GM19328 (cell line): ENCODE data around the gene TBC1D17.
"Not testable (repeated sequence)": the region's sequence is repeated elsewhere in the genome, so short reads cannot be mapped to it uniquely, and the experiment has no call there.

Experiments
- ATAC-seq: cut with Tn5 transposase; IDR thresholded peaks from one replicate; pipeline ENCODE4 v1.9.1; 2021; ENCODE audit warnings: mild to moderate bottlenecking, moderate library complexity; ENCODE audit not compliant: unreplicated experiment

TBC1D17 gene

DNA sequence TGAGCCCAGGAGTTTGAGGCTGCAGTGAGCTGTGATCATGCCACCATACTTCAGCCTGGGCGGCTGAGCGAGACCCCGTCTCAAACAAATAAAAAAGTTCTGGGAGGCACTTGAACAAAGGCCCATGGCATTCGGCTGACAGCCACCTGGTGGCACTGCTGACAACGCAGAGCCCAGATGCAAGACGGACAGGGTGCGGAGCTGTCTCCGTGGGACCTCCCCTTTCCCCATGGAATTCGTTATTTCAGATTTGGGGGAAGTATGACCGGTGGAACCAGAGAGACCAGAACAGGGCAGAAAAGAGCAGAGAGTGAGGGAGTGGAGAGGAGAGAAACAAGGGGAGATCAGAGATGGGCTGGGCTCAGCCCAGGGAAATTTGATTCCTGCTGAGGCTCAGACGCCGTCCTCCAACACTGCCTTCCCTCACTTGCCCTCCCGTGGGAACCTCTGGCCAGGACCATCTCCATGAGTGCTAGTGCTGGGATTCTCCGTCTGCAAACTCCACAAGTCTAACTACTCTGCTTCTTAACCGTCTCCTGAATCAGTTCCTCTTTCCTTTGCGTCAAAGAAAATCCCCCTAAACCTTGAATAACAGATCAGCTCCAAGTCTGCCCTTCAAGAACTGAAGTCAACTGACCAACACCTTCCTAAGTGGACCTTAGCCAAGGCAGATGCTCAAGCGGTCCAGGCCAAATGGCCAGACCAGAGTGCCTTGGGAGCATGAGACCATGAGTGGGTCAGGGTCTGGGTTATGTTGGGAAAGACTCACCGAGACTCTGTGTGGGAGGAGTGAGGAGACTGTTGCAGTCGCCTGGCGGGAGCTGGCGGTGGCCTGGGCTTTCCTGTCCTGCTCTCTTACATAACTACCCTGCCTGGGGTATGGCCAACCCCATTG lies 39.6 kb downstream of the TBC1D17 start:
- no peak for ATAC-seq

DNA sequence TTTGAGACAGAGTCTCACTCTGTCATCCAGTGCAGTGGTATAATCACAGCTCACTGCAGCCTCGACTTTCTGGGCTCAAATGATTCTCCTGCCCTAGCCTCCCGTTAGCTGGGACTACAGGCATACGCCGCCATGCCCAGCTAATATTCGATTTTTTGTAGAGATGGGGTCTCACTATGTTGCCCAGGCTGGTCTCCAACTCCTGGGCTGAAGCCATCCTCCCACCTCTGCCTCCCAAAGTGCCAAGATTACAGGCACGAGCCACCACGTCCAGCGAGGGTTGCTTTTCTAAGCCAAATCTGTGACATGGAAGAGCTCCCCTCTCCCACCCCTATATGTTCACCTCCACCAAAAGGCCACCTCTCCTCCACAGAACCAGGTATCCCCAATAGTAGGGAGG lies 40.6 kb downstream of the TBC1D17 start:
- no peak for ATAC-seq

DNA sequence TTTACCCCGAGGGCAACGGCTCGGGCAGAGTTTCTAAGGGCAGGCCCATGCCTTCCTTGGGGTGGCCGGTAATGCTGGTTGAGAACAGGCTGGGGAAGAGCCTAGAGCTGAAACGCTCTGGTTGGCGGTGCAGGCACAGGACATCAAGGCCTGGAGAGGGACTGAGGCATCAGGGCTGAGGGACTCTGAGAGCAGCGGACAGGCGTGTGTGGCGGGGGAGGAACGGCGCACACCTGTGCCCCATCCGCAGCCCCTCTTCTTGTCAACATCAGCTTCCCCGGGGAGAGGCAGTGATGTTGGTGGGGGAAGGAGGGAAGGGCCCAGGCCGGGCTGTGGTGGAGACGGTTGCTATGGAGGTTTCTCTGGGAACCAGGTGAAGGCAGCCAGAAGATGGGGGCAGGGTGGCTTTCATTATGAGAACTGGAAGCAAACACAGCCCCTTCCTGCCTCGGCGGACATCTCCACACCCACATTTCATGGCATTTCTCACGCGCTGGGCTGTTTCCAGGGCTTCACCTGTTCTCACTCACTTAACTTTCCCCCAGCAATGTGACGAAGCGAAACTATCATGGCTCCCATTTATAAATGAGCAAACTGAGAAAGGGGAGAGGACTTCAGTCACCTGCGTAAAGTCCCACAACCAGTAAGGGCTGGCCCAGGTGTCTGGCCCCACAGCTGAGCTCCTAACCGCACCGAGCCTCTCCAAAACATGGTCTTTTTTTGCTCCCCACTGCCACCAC lies 43.3 kb downstream of the TBC1D17 start:
- ATAC-seq, result no peak

DNA sequence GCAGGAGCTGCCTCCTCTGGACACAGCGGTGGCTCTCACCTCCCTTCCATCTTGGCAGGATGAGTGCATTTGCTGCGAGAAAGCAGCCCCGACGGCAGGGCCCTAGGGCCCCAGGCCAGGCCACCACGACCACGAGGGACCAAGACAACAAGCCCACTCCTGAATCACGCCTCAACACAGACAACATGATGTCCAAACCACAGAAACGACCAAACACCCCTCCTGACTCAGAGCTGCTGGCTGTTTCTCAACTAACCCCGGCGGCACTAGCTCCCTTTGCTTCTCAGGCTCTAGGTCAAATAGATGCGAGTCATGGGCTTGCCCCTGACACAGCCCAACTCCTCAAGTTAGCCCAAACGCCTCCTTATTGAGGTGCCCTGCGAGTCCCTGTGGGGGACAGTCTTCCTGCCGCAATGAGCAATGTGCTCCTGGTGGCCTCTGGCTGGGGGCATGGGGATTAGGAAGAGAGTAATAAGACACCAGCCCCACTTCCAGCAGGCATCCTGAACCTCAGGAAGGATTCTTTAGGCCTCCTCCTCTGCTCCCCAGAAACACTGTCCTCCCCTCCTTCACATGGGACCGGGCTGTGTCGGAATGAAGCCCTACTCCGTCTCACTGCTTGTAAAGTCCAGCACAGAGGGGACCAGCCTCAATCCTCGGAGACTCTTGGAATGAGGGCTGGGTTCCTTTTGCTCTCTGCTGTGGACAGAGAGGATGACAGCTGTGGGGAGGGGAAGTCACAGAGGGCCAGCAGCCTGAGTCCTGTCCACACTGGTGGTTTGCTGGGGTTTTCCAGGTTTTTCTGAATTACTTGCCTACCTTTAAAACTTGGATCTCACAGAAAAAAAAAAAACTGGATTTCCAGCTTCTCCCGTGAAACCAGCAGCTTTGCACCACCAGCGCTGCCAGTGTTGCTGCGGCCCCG lies 44.6 kb downstream of the TBC1D17 start:
- ATAC-seq, result no peak

DNA sequence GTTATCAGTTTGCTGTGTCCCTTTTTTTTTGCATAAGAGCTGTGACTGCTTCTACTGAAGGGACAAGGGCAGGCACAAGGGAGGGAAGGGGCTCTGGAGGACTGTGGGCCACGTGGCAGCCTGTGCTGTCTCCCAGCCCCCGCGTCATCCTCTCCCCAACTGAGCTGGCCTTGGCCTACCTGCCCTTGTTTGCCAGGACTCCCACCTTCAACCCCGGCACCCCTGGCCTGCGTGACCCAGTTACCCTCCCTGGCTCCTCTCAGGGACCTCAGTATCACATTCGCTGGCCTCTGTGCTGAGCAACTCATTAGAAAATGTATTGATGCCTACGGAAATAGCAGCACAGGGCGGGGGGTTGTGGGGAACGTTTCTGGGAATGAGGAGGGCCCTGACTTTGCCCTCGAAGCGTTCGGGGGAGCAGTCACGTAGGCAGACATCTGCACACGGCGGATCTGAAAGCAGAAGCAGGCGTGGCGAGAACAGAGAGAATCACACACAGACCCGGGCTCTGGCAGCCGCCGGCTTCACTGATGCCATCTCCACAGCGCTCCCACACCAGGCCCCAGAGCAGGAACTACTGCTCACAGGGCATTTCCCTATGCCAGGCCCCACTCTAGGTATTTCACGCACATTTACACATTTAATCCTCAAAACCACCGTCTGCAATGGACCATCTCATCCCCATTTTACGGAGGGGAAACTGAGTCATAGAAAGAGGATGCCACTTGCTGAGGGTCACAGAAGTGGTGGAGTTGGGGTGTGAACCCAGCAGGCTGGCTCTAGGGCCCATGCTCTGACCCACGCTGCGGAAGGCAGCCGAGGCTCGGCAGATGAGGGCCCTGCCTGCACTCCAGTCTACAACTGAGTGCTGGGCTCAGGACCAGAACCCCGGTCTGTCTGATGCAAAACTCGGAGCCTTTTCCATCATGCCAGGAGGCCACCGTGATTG lies 45.8 kb downstream of the TBC1D17 start:
- no peak for ATAC-seq

DNA sequence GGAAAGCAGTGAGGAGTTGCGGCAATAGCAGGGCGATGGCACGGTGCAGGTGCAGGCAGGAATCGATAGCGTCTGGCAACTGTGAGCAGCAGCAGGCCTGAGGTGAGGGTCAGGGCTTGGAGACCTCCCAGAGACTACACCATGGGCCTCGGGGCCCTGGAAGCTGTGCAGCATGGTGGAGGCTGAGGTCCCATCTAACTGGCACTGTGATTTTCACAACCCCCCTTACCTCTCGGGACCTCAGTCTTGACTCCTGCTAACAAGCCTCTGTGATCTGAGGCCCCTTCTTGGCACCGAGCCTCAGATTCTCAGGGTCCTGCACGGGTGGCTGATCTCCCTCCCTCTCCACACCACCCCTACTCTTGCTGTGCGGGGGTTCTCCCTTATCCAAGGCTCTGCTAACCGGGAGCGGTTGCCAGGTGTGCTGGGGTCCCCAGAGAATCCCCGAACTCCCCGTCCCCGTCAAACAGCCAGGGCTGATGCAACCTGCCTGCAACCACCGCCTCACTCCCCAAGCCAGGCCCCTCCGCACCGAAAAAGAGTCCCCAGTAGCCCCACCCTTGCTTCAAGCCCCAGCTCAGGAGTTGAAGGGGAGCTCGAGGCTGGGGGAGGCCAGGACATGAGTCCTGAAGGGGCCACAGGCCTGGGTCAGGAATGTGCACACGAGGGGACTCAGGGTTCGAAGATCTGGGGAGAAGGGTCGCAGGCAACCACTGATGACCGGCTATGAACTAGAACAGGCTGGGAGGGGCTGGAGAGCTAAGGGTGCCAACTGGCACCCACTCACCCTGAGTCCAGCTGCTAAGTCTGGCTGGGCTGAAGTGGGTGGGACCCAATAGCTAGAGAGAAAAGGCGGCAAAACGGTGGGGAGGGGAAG lies 46.7 kb downstream of the TBC1D17 start:
- no peak for ATAC-seq

DNA sequence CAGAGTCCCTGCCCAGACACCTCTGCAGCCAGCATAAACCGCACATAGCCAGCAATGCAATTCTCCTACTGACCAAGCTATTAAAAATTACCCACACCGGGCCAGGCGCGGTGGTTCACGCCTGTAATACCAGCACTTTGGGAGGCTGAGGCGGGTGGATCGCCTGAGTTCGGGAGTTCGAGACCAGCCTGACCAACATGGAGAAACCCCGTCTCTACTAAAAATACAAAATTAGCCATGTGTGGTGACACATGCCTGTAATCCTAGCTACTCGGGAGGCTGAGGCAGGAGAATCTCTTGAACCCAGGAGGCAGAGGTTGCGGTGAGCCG lies 47.3 kb downstream of the TBC1D17 start:
- not testable (repeated sequence) for ATAC-seq

DNA sequence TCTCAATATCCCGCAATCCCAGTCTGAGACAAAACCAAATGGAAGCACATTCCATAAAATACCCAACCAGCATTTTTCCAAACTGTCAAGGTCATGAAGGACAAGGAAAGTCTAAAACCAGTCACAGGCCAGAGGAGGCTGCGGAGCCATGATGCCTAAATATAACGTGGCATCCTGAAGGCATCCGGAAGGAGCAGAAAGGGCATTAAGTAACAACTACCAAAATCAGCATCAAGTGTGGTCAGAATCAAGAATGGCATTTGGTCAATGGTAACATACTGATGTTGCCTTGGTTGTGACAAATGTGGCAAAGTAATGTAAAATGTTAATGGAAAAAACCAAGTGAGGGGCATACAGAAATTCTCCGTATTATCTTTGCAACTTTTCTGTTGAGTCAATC lies 48.0 kb downstream of the TBC1D17 start:
- no peak for ATAC-seq

DNA sequence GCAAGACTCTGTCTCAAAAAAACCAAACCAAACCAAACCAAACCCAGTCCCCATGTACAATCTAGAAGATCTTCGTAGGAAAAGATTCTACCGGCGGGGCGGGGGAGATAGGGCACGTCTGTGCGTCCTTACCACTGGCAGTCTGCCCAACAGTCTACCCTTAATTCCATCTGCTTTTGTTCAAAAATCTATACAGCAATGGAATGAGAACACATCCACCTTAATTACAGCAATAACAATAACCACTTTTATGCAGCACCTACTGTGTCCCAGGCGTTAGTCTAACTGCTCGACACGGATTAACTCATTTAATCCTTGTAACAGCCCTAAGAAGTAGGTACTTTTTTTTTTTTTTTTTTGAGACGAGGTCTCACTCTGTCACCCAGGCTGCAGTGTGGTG lies 49.0 kb downstream of the TBC1D17 start:
- no peak for ATAC-seq

DNA sequence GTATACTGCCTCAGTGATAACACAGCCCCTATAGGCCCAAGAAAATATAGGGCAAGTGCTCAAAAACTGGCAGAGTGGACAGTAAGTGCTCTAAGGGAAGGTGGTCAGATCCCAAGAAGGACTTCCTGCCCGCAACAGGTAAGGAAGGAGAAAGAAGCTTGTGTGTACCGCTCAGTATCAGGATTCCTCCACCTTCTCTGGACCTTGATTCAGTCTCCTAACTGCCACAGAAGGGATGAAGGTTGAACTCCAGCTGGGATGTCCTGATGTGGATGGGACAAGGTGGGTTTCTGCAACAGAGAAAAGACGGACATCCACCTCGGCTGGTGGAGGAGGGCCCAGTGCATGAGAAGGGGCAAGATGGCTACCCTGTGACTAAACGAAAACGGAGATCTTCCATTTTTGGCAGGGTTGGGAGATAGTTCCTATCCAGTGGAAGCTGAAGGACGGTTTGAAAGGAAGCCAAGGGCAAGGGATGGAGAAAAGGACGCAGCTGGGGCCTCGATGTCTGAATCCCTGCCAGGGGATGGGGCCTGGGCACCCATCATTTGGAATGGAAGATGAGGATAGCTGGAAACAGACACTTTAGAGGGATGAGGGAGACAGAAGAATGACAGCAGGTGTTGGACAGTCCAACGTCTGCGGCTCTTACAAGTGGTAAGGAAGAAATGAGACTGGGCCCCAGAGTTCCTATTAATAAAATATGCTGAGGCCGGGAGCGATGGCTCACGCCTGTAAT lies 50.2 kb downstream of the TBC1D17 start:
- no peak for ATAC-seq

DNA sequence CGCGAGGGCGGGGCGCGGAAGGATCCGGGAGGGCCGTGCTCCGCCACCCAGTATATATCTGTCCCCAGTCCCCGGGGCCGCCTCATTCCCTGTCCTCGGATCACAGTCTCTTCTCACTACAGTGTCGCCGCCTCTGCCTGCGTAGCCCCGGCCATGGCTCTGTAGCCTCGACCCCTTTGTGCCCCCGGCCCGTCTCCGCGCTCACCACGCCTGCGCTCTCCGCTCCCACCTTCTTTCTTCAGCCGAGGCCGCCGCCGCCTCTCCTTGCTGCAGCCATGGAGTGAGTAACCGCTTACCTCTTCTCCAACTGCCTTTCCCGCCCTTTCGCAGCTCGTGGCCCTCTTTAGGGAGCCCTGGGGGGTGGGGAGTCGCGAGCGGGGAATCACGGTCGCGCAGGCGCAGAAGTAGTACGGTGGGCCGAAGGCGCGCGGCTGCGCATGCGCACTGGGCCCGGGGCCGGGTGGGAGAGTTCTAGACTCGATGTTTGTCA lies 51.7 kb downstream of the TBC1D17 start, which contains the start of the genes ATF5 and NUP62:
Gene ATF5, plus strand, starts transcription at position 85 of the 490 bp plus-strand sequence. CDS start 1,646 bp downstream, outside the sequence.
Gene NUP62, minus strand, starts transcription at position 384 of the 490 bp plus-strand sequence. CDS start 19,697 bp downstream, outside the sequence.
- ATAC-seq, result peak; percentile 50

DNA sequence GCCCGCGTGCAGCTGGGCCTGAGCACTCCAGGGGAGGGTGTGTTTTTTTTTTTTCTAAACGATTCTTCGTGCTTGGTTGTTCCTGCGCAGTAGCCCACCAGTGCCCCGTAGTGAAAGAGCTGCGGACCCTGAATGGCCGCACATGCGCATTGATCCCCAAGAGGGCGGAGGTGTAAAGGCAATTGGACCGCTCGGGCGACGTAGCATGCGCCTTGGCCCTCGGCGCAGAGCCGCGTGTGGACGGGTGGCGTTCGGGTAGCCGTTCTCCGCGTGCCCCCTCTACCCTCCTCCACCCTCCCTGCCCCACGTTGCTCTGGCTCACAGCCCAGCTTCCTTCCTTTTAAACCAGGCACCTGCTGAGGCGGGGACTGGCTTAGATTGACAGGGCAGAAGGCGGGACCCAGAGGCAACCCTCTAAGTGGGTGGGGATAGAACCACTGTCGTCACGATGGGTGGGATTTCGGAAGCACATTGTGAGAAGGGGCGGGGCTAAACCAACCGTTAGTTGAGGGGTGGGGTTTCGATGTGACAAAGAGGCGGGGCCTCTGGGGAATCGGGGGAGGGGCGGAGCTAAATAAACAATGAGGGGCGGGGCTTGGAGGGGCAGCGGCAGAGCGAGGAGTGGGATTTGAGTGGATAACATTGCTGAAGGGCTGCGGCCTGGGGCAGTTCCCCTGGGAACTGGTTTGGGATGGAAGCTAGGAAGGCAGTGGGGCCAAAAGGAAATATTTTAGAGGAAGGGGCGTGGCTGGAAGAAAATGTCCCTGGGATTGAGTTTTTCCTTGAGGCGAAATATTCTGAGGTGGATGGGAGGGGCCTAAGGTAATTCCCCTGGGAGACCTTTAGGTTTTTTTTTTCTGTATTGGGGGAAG lies 52.3 kb downstream of the TBC1D17 start:
- peak; percentile 62 for ATAC-seq

DNA sequence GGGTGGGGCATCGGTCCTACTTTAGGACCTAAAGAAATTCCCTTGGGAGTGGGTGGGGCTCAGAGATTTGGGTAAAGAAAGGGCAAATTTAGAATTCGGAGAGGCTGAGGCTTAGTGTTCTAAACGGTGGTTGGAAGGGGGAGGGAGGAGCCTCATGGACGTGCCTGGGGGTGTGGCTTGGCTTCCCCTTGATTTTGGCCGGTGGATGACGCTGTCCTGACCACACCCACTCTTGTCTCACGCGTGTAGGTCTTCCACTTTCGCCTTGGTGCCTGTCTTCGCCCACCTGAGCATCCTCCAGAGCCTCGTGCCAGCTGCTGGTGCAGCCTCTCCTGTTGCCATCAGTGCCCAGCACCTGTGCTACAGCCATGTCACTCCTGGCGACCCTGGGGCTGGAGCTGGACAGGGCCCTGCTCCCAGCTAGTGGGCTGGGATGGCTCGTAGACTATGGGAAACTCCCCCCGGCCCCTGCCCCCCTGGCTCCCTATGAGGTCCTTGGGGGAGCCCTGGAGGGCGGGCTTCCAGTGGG lies 53.0 kb downstream of the TBC1D17 start:
- ATAC-seq, result no peak

DNA sequence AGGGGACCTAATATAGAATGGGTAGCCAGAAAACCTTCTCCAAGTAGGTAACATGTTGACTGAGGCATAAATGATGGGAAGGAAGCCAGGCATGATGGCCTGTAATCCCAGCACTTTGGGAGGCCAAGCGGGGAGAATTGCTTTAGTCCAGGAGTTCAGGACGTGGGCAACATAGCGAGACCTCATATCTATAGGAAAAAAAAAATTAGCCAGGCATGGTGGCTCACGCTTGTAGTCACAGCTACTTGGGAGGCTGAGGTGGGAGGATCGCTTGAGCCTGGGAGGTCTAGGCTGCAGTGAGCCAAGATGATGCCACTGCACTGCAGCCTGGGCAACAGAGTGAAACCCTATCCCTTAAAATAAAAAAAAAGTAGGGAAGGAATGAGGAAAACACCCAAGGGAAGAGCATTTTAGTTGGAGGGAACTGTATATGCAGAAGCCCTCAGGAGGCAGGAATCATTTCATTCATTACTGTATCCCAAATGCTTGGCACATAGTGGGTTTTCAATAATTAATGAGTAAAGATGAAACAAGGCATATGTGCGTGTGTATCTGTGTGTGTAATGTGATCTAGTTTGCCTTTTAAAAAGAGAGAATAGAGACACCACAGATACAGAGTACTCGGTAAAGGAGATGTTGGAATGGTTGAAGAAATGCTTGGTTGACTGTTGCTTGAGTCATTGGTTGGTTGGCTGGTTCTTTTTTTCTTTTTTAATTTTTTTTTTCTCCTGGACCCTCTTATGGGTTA lies 54.0 kb downstream of the TBC1D17 start:
- no peak for ATAC-seq

DNA sequence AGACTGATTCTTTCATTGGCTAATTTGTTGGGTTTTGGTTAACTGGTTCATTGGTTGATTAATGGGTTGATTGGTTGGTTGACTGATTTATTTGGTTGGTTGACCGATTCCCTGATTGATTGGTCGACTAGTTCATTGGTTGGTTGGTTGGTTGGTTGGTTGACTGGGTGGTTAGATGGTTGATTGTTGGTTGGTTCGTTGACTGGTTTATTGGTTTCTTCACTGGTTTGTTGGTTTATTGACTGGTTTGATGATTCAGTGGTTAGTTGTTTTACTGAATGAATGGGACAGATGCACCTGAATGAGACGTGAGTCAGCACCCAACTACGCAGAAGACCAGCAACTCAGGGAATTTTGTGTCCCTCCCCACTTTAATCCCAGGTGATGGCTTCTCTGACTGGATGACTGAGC lies 54.5 kb downstream of the TBC1D17 start:
- no peak for ATAC-seq

DNA sequence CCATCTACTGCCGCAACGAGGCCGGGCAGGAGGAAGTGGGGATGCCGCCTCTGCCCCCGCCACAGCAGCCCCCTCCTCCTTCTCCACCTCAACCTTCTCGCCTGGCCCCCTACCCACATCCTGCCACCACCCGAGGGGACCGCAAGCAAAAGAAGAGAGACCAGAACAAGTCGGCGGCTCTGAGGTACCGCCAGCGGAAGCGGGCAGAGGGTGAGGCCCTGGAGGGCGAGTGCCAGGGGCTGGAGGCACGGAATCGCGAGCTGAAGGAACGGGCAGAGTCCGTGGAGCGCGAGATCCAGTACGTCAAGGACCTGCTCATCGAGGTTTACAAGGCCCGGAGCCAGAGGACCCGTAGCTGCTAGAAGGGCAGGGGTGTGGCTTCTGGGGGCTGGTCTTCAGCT lies 55.2 kb downstream of the TBC1D17 start:
- no peak for ATAC-seq
